GF-D8 (cell line): ENCODE measurements around the gene PPARD.

Experiments used
- DNase-seq: peaks from one replicate; lab custom pipeline; 2025; lab: John Stamatoyannopoulos, UW

Gene PPARD

GRCh38 chr6:35471836-35472345 is 129.5 kb downstream of the PPARD start:
- no peak for DNase-seq

GRCh38 chr6:35473075-35473849 is 130.9 kb downstream of the PPARD start:
- no peak for DNase-seq

GRCh38 chr6:35473850-35474130 is 131.4 kb downstream of the PPARD start:
- no peak for DNase-seq

- no peak for DNase-seq
Observed at GRCh38 chr6:35474131-35474941, 132.0 kb downstream of the PPARD start.

GRCh38 chr6:35474942-35475570 is 132.7 kb downstream of the PPARD start:
- no peak for DNase-seq

- DNase-seq = no peak
Observed at GRCh38 chr6:35475573-35475972, 133.2 kb downstream of the PPARD start.

GRCh38 chr6:35476004-35476403 is 133.6 kb downstream of the PPARD start:
- no peak for DNase-seq

- no peak for DNase-seq
Observed at GRCh38 chr6:35477028-35477427, 134.7 kb downstream of the PPARD start.
